ENCODE results near the gene JAG1.

JAG1 gene

GRCh38 chr20:10667077-10667401 lies 6.8 kb downstream of the JAG1 start:
- no peak for DNase-seq

GRCh38 chr20:10666221-10667076 lies 7.3 kb downstream of the JAG1 start:
- no peak for DNase-seq

GRCh38 chr20:10665791-10666190 lies 8.0 kb downstream of the JAG1 start:
- DNase-seq: no peak

- DNase-seq: no peak
Measured at GRCh38 chr20:10665027-10665561, 8.7 kb downstream of the JAG1 start.

GRCh38 chr20:10663756-10664155 lies 10.0 kb downstream of the JAG1 start:
- DNase-seq: no peak

GRCh38 chr20:10662661-10663458 lies 10.9 kb downstream of the JAG1 start:
- no peak for DNase-seq

GRCh38 chr20:10662151-10662550 lies 11.6 kb downstream of the JAG1 start:
- no peak for DNase-seq

GRCh38 chr20:10661261-10661660 lies 12.5 kb downstream of the JAG1 start:
- DNase-seq: no peak

- no peak for DNase-seq
Measured at GRCh38 chr20:10660661-10661060, 13.1 kb downstream of the JAG1 start.

- no peak for DNase-seq
Measured at GRCh38 chr20:10659651-10660601, 13.9 kb downstream of the JAG1 start.

GRCh38 chr20:10658876-10659632 lies 14.7 kb downstream of the JAG1 start:
- DNase-seq: no peak

GRCh38 chr20:10658051-10658823 lies 15.6 kb downstream of the JAG1 start:
- no peak for DNase-seq

GRCh38 chr20:10657453-10657852 lies 16.3 kb downstream of the JAG1 start:
- DNase-seq: no peak

- no peak for DNase-seq
Measured at GRCh38 chr20:10655720-10656669, 17.8 kb downstream of the JAG1 start.

GRCh38 chr20:10654630-10655029 lies 19.2 kb downstream of the JAG1 start:
- DNase-seq: no peak

- no peak for DNase-seq
Measured at GRCh38 chr20:10654250-10654610, 19.6 kb downstream of the JAG1 start.

- no peak for DNase-seq
Measured at GRCh38 chr20:10653599-10654249, 20.1 kb downstream of the JAG1 start.

- DNase-seq: no peak
Measured at GRCh38 chr20:10652660-10653261, 21.0 kb downstream of the JAG1 start.

GRCh38 chr20:10652185-10652584 lies 21.6 kb downstream of the JAG1 start:
- no peak for DNase-seq

Data from CD4-positive, alpha-beta T cell treated with Interleukin-4 for 4 hours (primary cell).